IMR-90 (cell line): Measurements from ENCODE around the gene PDZD7. TPM values are rescaled to one million over a fixed set of nuclear protein-coding genes. Genes with fewer than 3 reads are reported as not detected.

Experiments used
- ATAC-seq: fragments of 200-7000 bp; cut with Tn5 transposase; 2 replicates; pipeline ENCODE4 v1.9.1; 2020; ENCODE audit warnings: low read depth, mild to moderate bottlenecking, moderate library complexity
- BruUV-seq: library from RNA; stranded (reverse); fragments of 400-500 nt; replicated peaks from 2 replicates; lab custom pipeline; 2021; lab: Mats Ljungman, UMichigan
- CTCF ChIA-PET: fragments of 300-600 bp; formaldehyde crosslinking; extraction: SDS; loops from one replicate; lab custom pipeline; 2021; ENCODE audit warnings: antibody characterized with exemption; lab: Yijun Ruan, JAX
- POLR2A ChIA-PET: fragments of 300-600 bp; sonication (Branson Sonifier 250); formaldehyde crosslinking; loops from one replicate; lab custom pipeline; 2022; ENCODE audit warnings: antibody characterized with exemption; ENCODE audit not compliant: unreplicated experiment; lab: Charles Lee
- DNase-seq: peaks from one replicate; pipeline ENCODE4 v3.0.0; 2013
- H2AFZ ChIP-seq: replicated peaks from 2 replicates; pipeline ENCODE3; 2013; ENCODE audit warnings: low read length, mild to moderate bottlenecking; ENCODE audit not compliant: poor library complexity
- H2AK5ac ChIP-seq: 2 replicates; pipeline ENCODE4 v1.6.1; 2013; ENCODE audit warnings: low read depth, low read length, inconsistent platforms
- H2AK9ac ChIP-seq: replicated peaks from 2 replicates; pipeline ENCODE3; 2013; ENCODE audit warnings: mild to moderate bottlenecking, low read depth, low read length, moderate library complexity; ENCODE audit not compliant: poor library complexity
- H2BK120ac ChIP-seq: 2 replicates; pipeline ENCODE4 v1.6.1; 2013; ENCODE audit warnings: low read depth, low read length, inconsistent platforms
- H2BK15ac ChIP-seq: 3 replicates; pipeline ENCODE4 v1.6.1; 2013; ENCODE audit warnings: low read depth, low read length, inconsistent platforms
- H2BK20ac ChIP-seq: 2 replicates; pipeline ENCODE4 v1.6.1; 2013; ENCODE audit warnings: low read depth, mild to moderate bottlenecking, inconsistent platforms, low read length, moderate library complexity
- H2BK5ac ChIP-seq: 2 replicates; pipeline ENCODE4 v1.6.1; 2013; ENCODE audit warnings: mild to moderate bottlenecking, low read depth, low read length, inconsistent platforms; ENCODE audit not compliant: poor library complexity, severe bottlenecking
- H3K14ac ChIP-seq: replicated peaks from 2 replicates; pipeline ENCODE4 v1.6.1; 2013; ENCODE audit warnings: low read depth, low read length, inconsistent platforms
- H3K18ac ChIP-seq: 2 replicates; pipeline ENCODE4 v1.6.1; 2013; ENCODE audit warnings: low read depth, low read length, control low read depth
- H3K23ac ChIP-seq: 2 replicates; pipeline ENCODE4 v1.6.1; 2013; ENCODE audit warnings: low read depth, low read length, inconsistent platforms
- H3K27ac ChIP-seq: 2 replicates; pipeline ENCODE4 v1.5.1; 2013; ENCODE audit warnings: mild to moderate bottlenecking, control low read depth, low read length; ENCODE audit not compliant: insufficient read depth
- H3K27me3 ChIP-seq: 2 replicates; pipeline ENCODE4 v1.6.1; 2013; ENCODE audit warnings: low read length; ENCODE audit not compliant: control insufficient read depth, insufficient read depth
- H3K36me3 ChIP-seq: 2 replicates; pipeline ENCODE4 v1.6.1; 2013; ENCODE audit warnings: low read length, mixed read lengths; ENCODE audit not compliant: control insufficient read depth, insufficient read depth
- H3K4ac ChIP-seq: 2 replicates; pipeline ENCODE4 v1.6.1; 2013; ENCODE audit warnings: low read depth, low read length, inconsistent platforms
- H3K4me1 ChIP-seq: 2 replicates; pipeline ENCODE4 v1.6.1; 2013; ENCODE audit warnings: low read length, mixed read lengths; ENCODE audit not compliant: control insufficient read depth, insufficient read depth
- H3K4me2 ChIP-seq: 2 replicates; pipeline ENCODE4 v1.6.1; 2013; ENCODE audit warnings: low read depth, mild to moderate bottlenecking, control low read depth, low read length, moderate library complexity
- H3K4me3 ChIP-seq: 2 replicates; pipeline ENCODE4 v1.5.1; 2013; ENCODE audit warnings: low read depth, mild to moderate bottlenecking, control low read depth, low read length, moderate library complexity; ENCODE audit not compliant: insufficient read depth
- H3K56ac ChIP-seq: 2 replicates; pipeline ENCODE4 v1.6.1; 2013; ENCODE audit warnings: low read length, inconsistent platforms; ENCODE audit not compliant: insufficient read depth; ENCODE audit errors: extremely low read depth
- H3K79me1 ChIP-seq, 2 experiments: 2 replicates each; pipeline ENCODE4 v1.6.1; 2013; ENCODE audit warnings: low read length in 2 of 2, inconsistent platforms in 1 of 2, low read depth in 1 of 2
- H3K9ac ChIP-seq: 2 replicates; pipeline ENCODE4 v1.6.1; 2013; ENCODE audit warnings: low read depth, low read length, control low read depth
- H3K9me1 ChIP-seq: 2 replicates; pipeline ENCODE4 v1.6.1; 2013; ENCODE audit warnings: low read length, inconsistent platforms; ENCODE audit not compliant: insufficient read depth
- H3K9me3 ChIP-seq: 2 replicates; pipeline ENCODE4 v1.6.1; 2013; ENCODE audit warnings: low read length; ENCODE audit not compliant: control insufficient read depth, insufficient read depth
- H4K20me1 ChIP-seq: 2 replicates; pipeline ENCODE4 v1.6.1; 2013; ENCODE audit warnings: low read length, inconsistent platforms; ENCODE audit not compliant: insufficient read depth
- H4K5ac ChIP-seq: 2 replicates; pipeline ENCODE4 v1.6.1; 2013; ENCODE audit warnings: mild to moderate bottlenecking, low read depth, low read length, control low read depth
- H4K8ac ChIP-seq, 2 experiments: 2 replicates each; pipeline ENCODE4 v1.6.1; 2013; ENCODE audit warnings: low read depth in 2 of 2, low read length in 2 of 2, control low read depth in 1 of 2, inconsistent platforms in 1 of 2
- H4K91ac ChIP-seq: 2 replicates; pipeline ENCODE4 v1.6.1; 2013; ENCODE audit warnings: low read depth, low read length, inconsistent platforms; ENCODE audit not compliant: insufficient read depth
- BHLHE40 ChIP-seq: fragments of 150-350 bp; IDR thresholded peaks from 2 replicates; pipeline ENCODE4 v1.6.1; 2016; ENCODE audit warnings: mild to moderate bottlenecking, low read depth, low read length
- CEBPB ChIP-seq: IDR thresholded peaks from 2 replicates; pipeline ENCODE4 v1.6.1; 2012; ENCODE audit warnings: low read depth, low read length, improper control_type of control experiment
- CHD1 ChIP-seq: IDR thresholded peaks from 2 replicates; pipeline ENCODE4 v1.6.1; 2012; ENCODE audit warnings: low read depth, low read length, improper control_type of control experiment
- ELK1 ChIP-seq: fragments of 150-350 bp; IDR thresholded peaks from 2 replicates; pipeline ENCODE4 v1.6.1; 2016; ENCODE audit warnings: low read depth, mild to moderate bottlenecking, low read length, moderate library complexity, borderline replicate concordance
- FOS ChIP-seq: fragments of 150-350 bp; IDR thresholded peaks from 2 replicates; pipeline ENCODE4 v1.6.1; 2016; ENCODE audit warnings: low read depth, low read length
- MAFK ChIP-seq: IDR thresholded peaks from 2 replicates; pipeline ENCODE4 v1.6.1; 2012; ENCODE audit warnings: low read depth, low read length, improper control_type of control experiment
- MAZ ChIP-seq: IDR thresholded peaks from 2 replicates; pipeline ENCODE4 v1.6.1; 2012; ENCODE audit warnings: low read depth, mild to moderate bottlenecking, low read length, improper control_type of control experiment, moderate library complexity, borderline replicate concordance
- MXI1 ChIP-seq: IDR thresholded peaks from 2 replicates; pipeline ENCODE4 v1.6.1; 2012; ENCODE audit warnings: low read depth, mild to moderate bottlenecking, low read length, moderate library complexity, borderline replicate concordance
- NFE2L2 ChIP-seq: fragments of 150-350 bp; IDR thresholded peaks from 2 replicates; pipeline ENCODE4 v1.6.1; 2016; ENCODE audit warnings: low read depth, mild to moderate bottlenecking, low read length
- POLR2A ChIP-seq: IDR thresholded peaks from 2 replicates; pipeline ENCODE4 v1.6.1; 2012; ENCODE audit warnings: mild to moderate bottlenecking, low read depth, low read length
- RAD21 ChIP-seq: IDR thresholded peaks from 2 replicates; pipeline ENCODE4 v1.6.1; 2012; ENCODE audit warnings: low read length, improper control_type of control experiment
- RCOR1 ChIP-seq: IDR thresholded peaks from 2 replicates; pipeline ENCODE4 v1.6.1; 2012; ENCODE audit warnings: mild to moderate bottlenecking, low read length, improper control_type of control experiment; ENCODE audit not compliant: insufficient replicate concordance
- RFX5 ChIP-seq: IDR thresholded peaks from 2 replicates; pipeline ENCODE4 v1.8.0; 2012; ENCODE audit warnings: low read depth, mild to moderate bottlenecking, low read length, moderate library complexity
- SMC3 ChIP-seq: fragments of 150-350 bp; IDR thresholded peaks from 2 replicates; pipeline ENCODE4 v1.6.1; 2016; ENCODE audit warnings: low read depth, mild to moderate bottlenecking, antibody characterized with exemption, low read length, moderate library complexity
- USF2 ChIP-seq: fragments of 150-350 bp; IDR thresholded peaks from 2 replicates; pipeline ENCODE4 v1.6.1; 2017; ENCODE audit warnings: mild to moderate bottlenecking, antibody characterized with exemption, low read length, low read depth
- WGBS, 2 experiments: methylation state at CpG; one replicate each; pipeline versions ENCODE4 v1.1.5 to v1.1.7; 2013; ENCODE audit warnings: missing lambda C conversion rate in 2 of 2; ENCODE audit not compliant: insufficient read length in 1 of 2; ENCODE audit errors: extremely low coverage in 2 of 2; 5-methylcytosine and 5-hydroxymethylcytosine counted together
- dilution Hi-C: fragments of 300-500 bp; cut with HindIII; formaldehyde crosslinking; loops from one replicate; pipeline ENCODE4 v1.14.3; 2018; ENCODE audit warnings: low sequenced_read_pairs; ENCODE audit not compliant: unreplicated experiment
- in situ Hi-C: fragments of 300-500 bp; cut with MboI; formaldehyde crosslinking; loops from 3 replicates; pipeline ENCODE4 v1.14.3; 2019; ENCODE audit warnings: low sequenced_read_pairs, inconsistent platforms, mixed read lengths
- intact Hi-C: fragments of 100-400 bp; cut with micrococcal nuclease; formaldehyde crosslinking; loops from 2 replicates; pipeline ENCODE4 v1.10.0; 2022
- polyA plus RNA-seq, 3 experiments: library from polyadenylated mRNA; depleted of rRNA; stranded (reverse); fragments of >200 nt; gene quantifications; 2 replicates each; pipeline ENCODE4 v1.2.3, GENCODE V29; 2012; ENCODE audit warnings: low replicate concordance in 1 of 3
- total RNA-seq: library from RNA; depleted of rRNA; stranded (reverse); fragments of >200 nt; gene quantifications from 2 replicates; pipeline ENCODE4 v1.2.3, GENCODE V29; 2012
- TF ChIP-seq, protein P1 (sequence below): conservative IDR thresholded peaks from 2 replicates; pipeline ENCODE4 v1.5.1; 2012; ENCODE audit warnings: mild to moderate bottlenecking, low read depth, low read length, improper control_type of control experiment

The PDZD7 gene
- total and polyA plus RNA-seq, 2 of the 4 experiments (the other 2 are of a cell fraction): 0.90 to 1.5 TPM

GRCh38 chr10:100986623-100986951, 44.3 kb downstream of the PDZD7 start:
- Histone ChIP-seq H4K8ac (peak overlapping the region; percentile 95 to 100; a peak in 3 of 4 replicates), H3K27ac (peak overlapping the region; percentile 98), H4K91ac (no peak overlapping the region; the same call in 1 of the 2 replicates), H3K14ac (peak overlapping the region; percentile 99; the same call in 1 of the 2 replicates), H3K9me1 (peaks cover 9% of the 10 kb centered on the region), H2AFZ (peak overlapping the region; percentile 99), H2AK9ac (peak overlapping the region; percentile 98), H3K56ac (no peak overlapping the region), H2BK5ac (no peak overlapping the region), H3K9me3 (no peaks in the 10 kb centered on the region), H3K4ac (peak overlapping the region; percentile 99), H3K27me3 (no peaks in the 10 kb centered on the region), H3K4me3 (peak overlapping the region; percentile 90), H3K4me1 (peaks cover 8% of the 10 kb centered on the region; the same call in 1 of the 2 replicates), H3K79me1 (peaks cover 60 to 67% of the 10 kb centered on the region in 2 experiments), H2BK15ac (no peak overlapping the region), H4K20me1 (0 out of 2 replicates have a peak, but pooled peaks cover 3% of the 10 kb centered on the region), H3K18ac (no peak overlapping the region), H3K9ac (peak overlapping the region; percentile 97), H3K4me2 (peak overlapping the region; percentile 93), H3K23ac (peak overlapping the region; percentile 73; the same call in 1 of the 2 replicates), H2BK120ac (no peak overlapping the region), H4K5ac (peak overlapping the region; percentile 96), H2BK20ac (no peak overlapping the region), H2AK5ac (peak overlapping the region; percentile 88), H3K36me3 (peaks cover 31% of the 10 kb centered on the region)
- POLR2A ChIA-PET: no interaction called here
- in situ Hi-C loops (no loop called here), intact Hi-C loops (no loop called here), dilution Hi-C loops (no loop called here)
- DNase-seq: no peak
- 31% methylated on average over 12 of the region's 17 CpGs; no CpG with 5 or more reads in 1 of the 2 experiments for WGBS, 2 experiments
- no peak for ATAC-seq
- CTCF ChIA-PET: interaction anchor here (1.5 kb wide), 1 partner anchor 28 kb away, joined by 3 read pairs; no protein-coding TSS in a partner anchor
- TF ChIP-seq ELK1: no peak
- TF ChIP-seq RAD21: no peak
- no peak for TF ChIP-seq FOS
- TF ChIP-seq MAZ: no peak
- no peak for TF ChIP-seq CHD1
- TF ChIP-seq MXI1: no peak
- TF ChIP-seq POLR2A: no peak
- no peak for TF ChIP-seq SMC3
- no peak for TF ChIP-seq RFX5
- TF ChIP-seq CEBPB: no peak
- no peak for TF ChIP-seq BHLHE40
- TF ChIP-seq USF2: no peak
- TF ChIP-seq MAFK: no peak
- TF ChIP-seq, protein P1, sequence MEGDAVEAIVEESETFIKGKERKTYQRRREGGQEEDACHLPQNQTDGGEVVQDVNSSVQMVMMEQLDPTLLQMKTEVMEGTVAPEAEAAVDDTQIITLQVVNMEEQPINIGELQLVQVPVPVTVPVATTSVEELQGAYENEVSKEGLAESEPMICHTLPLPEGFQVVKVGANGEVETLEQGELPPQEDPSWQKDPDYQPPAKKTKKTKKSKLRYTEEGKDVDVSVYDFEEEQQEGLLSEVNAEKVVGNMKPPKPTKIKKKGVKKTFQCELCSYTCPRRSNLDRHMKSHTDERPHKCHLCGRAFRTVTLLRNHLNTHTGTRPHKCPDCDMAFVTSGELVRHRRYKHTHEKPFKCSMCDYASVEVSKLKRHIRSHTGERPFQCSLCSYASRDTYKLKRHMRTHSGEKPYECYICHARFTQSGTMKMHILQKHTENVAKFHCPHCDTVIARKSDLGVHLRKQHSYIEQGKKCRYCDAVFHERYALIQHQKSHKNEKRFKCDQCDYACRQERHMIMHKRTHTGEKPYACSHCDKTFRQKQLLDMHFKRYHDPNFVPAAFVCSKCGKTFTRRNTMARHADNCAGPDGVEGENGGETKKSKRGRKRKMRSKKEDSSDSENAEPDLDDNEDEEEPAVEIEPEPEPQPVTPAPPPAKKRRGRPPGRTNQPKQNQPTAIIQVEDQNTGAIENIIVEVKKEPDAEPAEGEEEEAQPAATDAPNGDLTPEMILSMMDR: no peak
- no peak for TF ChIP-seq RCOR1
- no peak for TF ChIP-seq NFE2L2
- BruUV-seq: TSS peak; percentile 95
